Measurements from ENCODE around the gene DHCR24.

DHCR24 gene

DNA sequence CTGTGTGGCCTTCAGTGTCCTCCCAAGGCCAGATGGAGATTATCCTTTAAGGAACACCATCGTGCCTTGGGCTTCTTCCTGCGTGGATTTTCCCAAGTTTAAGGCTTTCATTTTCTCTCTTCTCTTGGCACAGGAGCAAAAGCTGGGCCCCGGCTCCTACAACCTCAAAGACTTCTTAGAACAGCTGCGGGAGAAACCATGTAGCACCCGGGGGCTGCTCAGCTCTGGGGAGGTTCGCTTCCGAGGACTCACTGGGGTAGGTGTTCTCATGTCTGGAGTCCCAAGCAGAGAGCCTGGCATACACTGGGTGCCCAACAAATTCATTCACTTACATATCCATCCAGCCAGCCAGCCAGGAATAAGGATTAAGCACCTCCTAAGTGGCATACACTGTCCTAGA is 79.2 kb downstream of the DHCR24 start:
- Histone ChIP-seq H3K79me2 (ENCODE audit: low read length) (no peaks in the 10 kb centered on the region), H3K27ac (ENCODE audit: low read length) (no peak overlapping the region), H3F3A (ENCODE audit: insufficient read depth, low read length) (no peaks in the 10 kb centered on the region), H3K4me2 (ENCODE audit: low read depth, low read length) (no peak overlapping the region), H3K36me3 (replicated peaks; ENCODE audit: insufficient read depth, low read length) (no peaks in the 10 kb centered on the region), H3K9me2 (replicated peaks; ENCODE audit: insufficient read depth, low read length) (no peaks in the 10 kb centered on the region), H3K4me1 (ENCODE audit: low read length) (0 out of 2 replicates have a peak, but pooled peaks cover 7% of the 10 kb centered on the region), H2AFZ (ENCODE audit: low read length) (no peak overlapping the region), H4K20me1 (ENCODE audit: insufficient read depth, low read length) (no peaks in the 10 kb centered on the region), H3K4me3 (ENCODE audit: low read length) (no peak overlapping the region), H3K27me3 (replicated peaks; ENCODE audit: insufficient read depth, low read length) (no peaks in the 10 kb centered on the region), H3K9ac (ENCODE audit: low read length) (no peak overlapping the region), H3K9me3 (replicated peaks; ENCODE audit: insufficient read depth, low read length) (no peaks in the 10 kb centered on the region)
- TF ChIP-seq EZH2phosphoT487 (IDR thresholded peaks at IDR 0.05; ENCODE audit: low read length) = no peak
- TF ChIP-seq EZH2 (optimal IDR thresholded peaks at IDR 0.05; ENCODE audit: low read depth, low read length) = no peak
- TF ChIP-seq, protein P1, sequence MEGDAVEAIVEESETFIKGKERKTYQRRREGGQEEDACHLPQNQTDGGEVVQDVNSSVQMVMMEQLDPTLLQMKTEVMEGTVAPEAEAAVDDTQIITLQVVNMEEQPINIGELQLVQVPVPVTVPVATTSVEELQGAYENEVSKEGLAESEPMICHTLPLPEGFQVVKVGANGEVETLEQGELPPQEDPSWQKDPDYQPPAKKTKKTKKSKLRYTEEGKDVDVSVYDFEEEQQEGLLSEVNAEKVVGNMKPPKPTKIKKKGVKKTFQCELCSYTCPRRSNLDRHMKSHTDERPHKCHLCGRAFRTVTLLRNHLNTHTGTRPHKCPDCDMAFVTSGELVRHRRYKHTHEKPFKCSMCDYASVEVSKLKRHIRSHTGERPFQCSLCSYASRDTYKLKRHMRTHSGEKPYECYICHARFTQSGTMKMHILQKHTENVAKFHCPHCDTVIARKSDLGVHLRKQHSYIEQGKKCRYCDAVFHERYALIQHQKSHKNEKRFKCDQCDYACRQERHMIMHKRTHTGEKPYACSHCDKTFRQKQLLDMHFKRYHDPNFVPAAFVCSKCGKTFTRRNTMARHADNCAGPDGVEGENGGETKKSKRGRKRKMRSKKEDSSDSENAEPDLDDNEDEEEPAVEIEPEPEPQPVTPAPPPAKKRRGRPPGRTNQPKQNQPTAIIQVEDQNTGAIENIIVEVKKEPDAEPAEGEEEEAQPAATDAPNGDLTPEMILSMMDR (IDR thresholded peaks at IDR 0.05; ENCODE audit: low read length) = no peak
- no peak for DNase-seq

DNA sequence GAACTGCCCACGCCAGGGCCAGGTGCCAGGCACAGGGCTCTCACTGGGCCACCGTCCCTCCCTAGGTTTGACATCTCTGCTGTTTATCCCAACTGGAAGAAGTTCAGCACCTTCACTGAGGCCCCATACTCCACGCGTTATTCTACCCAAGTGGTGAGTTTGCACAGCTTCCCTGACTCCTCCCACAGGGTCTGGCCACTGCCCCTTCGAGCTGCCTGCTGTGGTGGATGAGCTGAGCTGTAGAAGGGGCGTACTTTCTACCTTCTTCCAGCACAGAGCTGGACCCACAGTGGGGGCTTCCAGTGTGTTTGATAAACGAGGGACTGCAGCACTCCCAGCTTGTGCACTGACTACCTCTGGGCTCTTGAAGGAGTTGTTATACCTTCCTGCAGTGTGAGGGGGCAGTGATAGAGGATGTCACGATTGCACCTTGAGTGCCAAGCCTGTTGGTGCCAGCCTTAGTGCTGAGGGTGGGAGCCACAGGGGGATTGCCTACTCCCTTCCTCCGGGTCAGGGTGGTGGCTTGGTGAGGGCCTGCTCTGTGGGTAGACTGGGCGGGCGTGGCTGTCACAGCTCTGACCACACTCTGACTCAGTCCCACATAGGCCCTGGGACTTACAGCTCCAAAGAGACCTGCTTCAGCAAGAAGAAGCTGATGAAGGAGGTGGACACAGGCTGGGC is 79.9 kb downstream of the DHCR24 start:
- H2AFZ ChIP-seq (ENCODE audit: low read length) = no peak overlapping the region
- no peaks in the 10 kb centered on the region for H3K79me2 ChIP-seq (ENCODE audit: low read length)
- H3K4me2 ChIP-seq (ENCODE audit: low read depth, low read length) = no peak overlapping the region
- TF ChIP-seq, protein P1 (IDR thresholded peaks at IDR 0.05; ENCODE audit: low read length) = no peak
- no peak for TF ChIP-seq EZH2phosphoT487 (IDR thresholded peaks at IDR 0.05; ENCODE audit: low read length)
- TF ChIP-seq EZH2 (optimal IDR thresholded peaks at IDR 0.05; ENCODE audit: low read depth, low read length) = no peak
- no peaks in the 10 kb centered on the region for H3K27me3 ChIP-seq (replicated peaks; ENCODE audit: insufficient read depth, low read length)
- H3F3A ChIP-seq (ENCODE audit: insufficient read depth, low read length) = no peaks in the 10 kb centered on the region
- H3K27ac ChIP-seq (ENCODE audit: low read length) = no peak overlapping the region
- H4K20me1 ChIP-seq (ENCODE audit: insufficient read depth, low read length) = no peaks in the 10 kb centered on the region
- 0 out of 2 replicates have a peak, but pooled peaks cover 7% of the 10 kb centered on the region for H3K4me1 ChIP-seq (ENCODE audit: low read length)
- no peak overlapping the region for H3K9ac ChIP-seq (ENCODE audit: low read length)
- no peak for DNase-seq
- no peak overlapping the region for H3K4me3 ChIP-seq (ENCODE audit: low read length)
- no peaks in the 10 kb centered on the region for H3K36me3 ChIP-seq (replicated peaks; ENCODE audit: insufficient read depth, low read length)
- H3K9me2 ChIP-seq (replicated peaks; ENCODE audit: insufficient read depth, low read length) = no peaks in the 10 kb centered on the region
- H3K9me3 ChIP-seq (replicated peaks; ENCODE audit: insufficient read depth, low read length) = no peaks in the 10 kb centered on the region

DNA sequence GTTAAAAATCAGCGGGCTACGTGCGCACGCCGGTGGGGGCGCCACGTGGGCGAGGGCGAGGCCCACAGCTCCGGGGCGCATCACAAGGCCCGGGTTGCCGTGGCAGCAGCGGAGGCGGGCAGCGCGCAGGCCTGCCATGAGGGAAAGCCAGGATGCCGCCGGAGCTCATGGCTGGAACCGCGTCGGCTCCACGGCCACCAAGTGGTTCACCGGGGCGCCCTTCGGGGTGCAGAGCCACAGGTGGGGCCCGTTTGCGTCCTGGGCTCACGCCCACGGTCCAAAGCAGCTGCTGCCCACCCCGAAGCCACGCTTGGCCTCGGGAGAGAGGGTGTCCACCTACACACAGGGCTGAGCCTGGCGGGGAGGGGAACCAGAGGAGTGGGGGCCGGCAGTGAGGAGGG is 81.0 kb downstream of the DHCR24 start:
- no peaks in the 10 kb centered on the region for H3K27me3 ChIP-seq (replicated peaks; ENCODE audit: insufficient read depth, low read length)
- no peak overlapping the region for H3K4me3 ChIP-seq (ENCODE audit: low read length)
- H3K9ac ChIP-seq (ENCODE audit: low read length) = no peak overlapping the region
- TF ChIP-seq, protein P1 (IDR thresholded peaks at IDR 0.05; ENCODE audit: low read length) = no peak
- TF ChIP-seq EZH2 (optimal IDR thresholded peaks at IDR 0.05; ENCODE audit: low read depth, low read length) (no peak), EZH2phosphoT487 (IDR thresholded peaks at IDR 0.05; ENCODE audit: low read length) (no peak)
- H3K27ac ChIP-seq (ENCODE audit: low read length) = no peak overlapping the region
- 0 out of 2 replicates have a peak, but pooled peaks cover 11% of the 10 kb centered on the region for H3K4me1 ChIP-seq (ENCODE audit: low read length)
- peaks cover 11% of the 10 kb centered on the region; the same call in 1 of the 2 replicates for H3F3A ChIP-seq (ENCODE audit: insufficient read depth, low read length)
- no peaks in the 10 kb centered on the region for H3K79me2 ChIP-seq (ENCODE audit: low read length)
- H3K9me3 ChIP-seq (replicated peaks; ENCODE audit: insufficient read depth, low read length) = no peaks in the 10 kb centered on the region
- DNase-seq = no peak
- no peaks in the 10 kb centered on the region for H3K9me2 ChIP-seq (replicated peaks; ENCODE audit: insufficient read depth, low read length)
- H3K4me2 ChIP-seq (ENCODE audit: low read depth, low read length) = no peak overlapping the region
- no peaks in the 10 kb centered on the region for H4K20me1 ChIP-seq (ENCODE audit: insufficient read depth, low read length)
- H2AFZ ChIP-seq (ENCODE audit: low read length) = no peak overlapping the region
- H3K36me3 ChIP-seq (replicated peaks; ENCODE audit: insufficient read depth, low read length) = no peaks in the 10 kb centered on the region
